H9 (cell line): ENCODE measurements around the gene BOLA3. TPM values are rescaled to one million over a fixed set of nuclear protein-coding genes. Genes with fewer than 3 reads are reported as not detected.

Experiments
- DNase-seq: peaks from one replicate; pipeline ENCODE4 v3.0.0-alpha.2; 2017
- H2AFZ ChIP-seq: one replicate; pipeline ENCODE4 v1.6.1; 2013; ENCODE audit warnings: mild to moderate bottlenecking, low read length, control low read depth, moderate library complexity
- H2AK5ac ChIP-seq: 2 replicates; pipeline ENCODE4 v1.6.1; 2013; ENCODE audit warnings: low read length, control low read depth, mixed read lengths; ENCODE audit not compliant: insufficient read length
- H2BK120ac ChIP-seq: one replicate; pipeline ENCODE4 v1.6.1; 2013; ENCODE audit warnings: low read depth, mild to moderate bottlenecking, low read length, control low read depth, inconsistent platforms; ENCODE audit not compliant: poor library complexity, severe bottlenecking
- H2BK12ac ChIP-seq: 2 replicates; pipeline ENCODE4 v1.6.1; 2013; ENCODE audit warnings: low read length, control low read depth, mixed read lengths, low read depth; ENCODE audit not compliant: insufficient read length
- H2BK15ac ChIP-seq: 2 replicates; pipeline ENCODE4 v1.6.1; 2013; ENCODE audit warnings: low read depth, low read length, control low read depth
- H2BK20ac ChIP-seq: one replicate; pipeline ENCODE4 v1.6.1; 2013; ENCODE audit warnings: low read depth, mild to moderate bottlenecking, low read length, control low read depth, inconsistent platforms; ENCODE audit not compliant: poor library complexity, severe bottlenecking
- H2BK5ac ChIP-seq: 2 replicates; pipeline ENCODE4 v1.6.1; 2013; ENCODE audit warnings: low read length, control low read depth, mixed read lengths; ENCODE audit not compliant: insufficient read length
- H3K14ac ChIP-seq: 2 replicates; pipeline ENCODE4 v1.6.1; 2013; ENCODE audit warnings: low read length, control low read depth; ENCODE audit not compliant: insufficient read depth
- H3K18ac ChIP-seq: 2 replicates; pipeline ENCODE4 v1.6.1; 2013; ENCODE audit warnings: low read depth, mild to moderate bottlenecking, mixed read lengths, low read length, control low read depth; ENCODE audit not compliant: insufficient read length
- H3K23ac ChIP-seq: 2 replicates; pipeline ENCODE4 v1.6.1; 2013; ENCODE audit warnings: low read length, control low read depth, mixed read lengths, low read depth; ENCODE audit not compliant: insufficient read length
- H3K23me2 ChIP-seq: 2 replicates; pipeline ENCODE4 v1.6.1; 2013; ENCODE audit warnings: low read depth, mild to moderate bottlenecking, mixed read lengths, low read length, control low read depth; ENCODE audit not compliant: insufficient read length, poor library complexity, severe bottlenecking
- H3K27ac ChIP-seq: 2 replicates; pipeline ENCODE4 v1.5.1; 2013; ENCODE audit warnings: low read length, control low read depth, mixed read lengths, low read depth; ENCODE audit not compliant: insufficient read length
- H3K27me3 ChIP-seq: 2 replicates; pipeline ENCODE4 v1.6.1; 2013; ENCODE audit warnings: low read length, control low read depth, inconsistent platforms; ENCODE audit not compliant: insufficient read depth
- H3K4ac ChIP-seq: 2 replicates; pipeline ENCODE4 v1.6.1; 2013; ENCODE audit warnings: low read depth, mild to moderate bottlenecking, control low read depth, inconsistent platforms, low read length, moderate library complexity
- H3K4me1 ChIP-seq: 2 replicates; pipeline ENCODE4 v1.6.1; 2013; ENCODE audit warnings: low read length, control low read depth, inconsistent platforms; ENCODE audit not compliant: insufficient read depth
- H3K4me2 ChIP-seq: 2 replicates; pipeline ENCODE4 v1.6.1; 2013; ENCODE audit warnings: low read length, control low read depth, mixed read lengths; ENCODE audit not compliant: insufficient read length, insufficient read depth
- H3K56ac ChIP-seq: 2 replicates; pipeline ENCODE4 v1.6.1; 2013; ENCODE audit warnings: low read depth, mild to moderate bottlenecking, mixed read lengths, low read length, control low read depth; ENCODE audit not compliant: insufficient read length
- H3K79me1 ChIP-seq: 2 replicates; pipeline ENCODE4 v1.6.1; 2013; ENCODE audit warnings: low read depth, mild to moderate bottlenecking, moderate library complexity, low read length, control low read depth, inconsistent platforms; ENCODE audit not compliant: insufficient read depth, poor library complexity, severe bottlenecking
- H3K79me2 ChIP-seq: 2 replicates; pipeline ENCODE4 v1.6.1; 2013; ENCODE audit warnings: low read length, control low read depth, inconsistent platforms; ENCODE audit not compliant: insufficient read depth
- H3K9ac ChIP-seq: 2 replicates; pipeline ENCODE4 v1.6.1; 2013; ENCODE audit warnings: low read length, control low read depth, mixed read lengths; ENCODE audit not compliant: insufficient read length; ENCODE audit errors: extremely low read depth
- H3K9me3 ChIP-seq: one replicate; pipeline ENCODE4 v1.6.1; 2013; ENCODE audit warnings: low read depth, low read length, inconsistent platforms; ENCODE audit not compliant: control insufficient read depth
- H3T11ph ChIP-seq: one replicate; pipeline ENCODE4 v1.6.1; 2013; ENCODE audit warnings: mild to moderate bottlenecking, low read length, control low read depth, inconsistent platforms
- H4K20me1 ChIP-seq: one replicate; pipeline ENCODE4 v1.6.1; 2013; ENCODE audit not compliant: control insufficient read depth, insufficient read length, insufficient read depth
- H4K5ac ChIP-seq: 2 replicates; pipeline ENCODE4 v1.6.1; 2013; ENCODE audit warnings: low read depth, mild to moderate bottlenecking, mixed read lengths, low read length, control low read depth; ENCODE audit not compliant: insufficient read length
- H4K8ac ChIP-seq: replicated peaks from 2 replicates; pipeline ENCODE4 v1.6.1; 2013; ENCODE audit warnings: low read length, control low read depth, mixed read lengths, low read depth; ENCODE audit not compliant: insufficient read length
- H4K91ac ChIP-seq: 2 replicates; pipeline ENCODE4 v1.6.1; 2013; ENCODE audit warnings: low read depth, mild to moderate bottlenecking, moderate library complexity, mixed read lengths, low read length, control low read depth; ENCODE audit not compliant: insufficient read length
- H3K27ac Mint-ChIP-seq, 3 experiments: 2 replicates in 2 of 3; 3 replicates in 1 of 3; pipeline ENCODE4 v1.8.0; 2020 to 2021; ENCODE audit warnings: mixed read lengths in 3 of 3, mild to moderate bottlenecking in 1 of 3, moderate library complexity in 1 of 3
- H3K27me3 Mint-ChIP-seq: 2 replicates; pipeline ENCODE4 v1.8.0; 2021; ENCODE audit warnings: low read depth, mild to moderate bottlenecking, moderate library complexity, mixed read lengths
- H3K36me3 Mint-ChIP-seq, 3 experiments: 2 replicates in 2 of 3; 3 replicates in 1 of 3; pipeline ENCODE4 v1.8.0; 2020 to 2021; ENCODE audit warnings: low read depth in 3 of 3, mixed read lengths in 3 of 3; ENCODE audit not compliant: insufficient read depth in 1 of 3
- H3K4me1 Mint-ChIP-seq, 2 experiments: 2 replicates each; pipeline ENCODE4 v1.8.0; 2020; ENCODE audit warnings: mixed read lengths in 2 of 2
- H3K4me3 Mint-ChIP-seq, 2 experiments: 2 replicates in 1 of 2; 3 replicates in 1 of 2; pipeline ENCODE4 v1.8.0; 2020 to 2021; ENCODE audit warnings: mild to moderate bottlenecking in 2 of 2, mixed read lengths in 2 of 2, moderate library complexity in 1 of 2
- H3K9me3 Mint-ChIP-seq, 2 experiments: 2 replicates in 1 of 2; 3 replicates in 1 of 2; pipeline ENCODE4 v1.8.0; 2020; ENCODE audit warnings: mild to moderate bottlenecking in 2 of 2, mixed read lengths in 2 of 2, moderate library complexity in 1 of 2
- WGBS: extraction: QIAGEN DNeasy Blood & Tissue Kit; methylation state at CpG from one replicate; pipeline ENCODE4 v1.1.7; 2013; ENCODE audit warnings: missing lambda C conversion rate, low lambda C conversion rate, mixed read lengths; ENCODE audit not compliant: insufficient read length; ENCODE audit errors: extremely low coverage; 5-methylcytosine and 5-hydroxymethylcytosine counted together
- total RNA-seq: library from RNA; stranded (reverse); gene quantifications from 2 replicates; pipeline ENCODE4 v1.2.1, GENCODE V29; 2021
- TF ChIP-seq, protein P1 (sequence below): fragments of 200-600 bp; sonication (generic); conservative IDR thresholded peaks from 3 replicates; pipeline ENCODE4 v1.8.0; 2021; ENCODE audit warnings: antibody characterized with exemption, mild to moderate bottlenecking

The BOLA3 gene
- total RNA-seq, 1 experiment from 2014 or later, result 45.0 TPM

DNA sequence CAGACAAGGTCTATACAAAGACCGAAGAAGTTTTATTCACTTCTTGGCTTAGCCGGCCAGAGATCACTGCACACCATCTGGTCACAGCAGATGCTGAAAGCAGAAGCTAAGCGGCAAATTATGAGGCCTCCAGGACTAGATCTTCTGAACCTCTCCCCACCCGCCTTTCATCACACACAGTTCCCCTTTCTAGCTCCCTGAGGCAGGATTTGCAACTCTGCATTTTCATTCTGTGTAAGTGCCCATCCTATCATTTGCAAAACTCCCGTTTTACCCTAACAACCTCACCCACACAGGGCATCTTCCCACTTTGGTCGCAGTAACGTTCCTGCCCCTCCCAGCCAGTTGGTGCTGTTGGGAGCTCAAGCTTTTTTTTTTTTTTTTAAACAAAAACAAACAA, 34.0 kb upstream of the BOLA3 start:
- Histone ChIP-seq H3K79me1 (peaks cover 3% of the 10 kb centered on the region), H3K4me2 (no peak overlapping the region), H2BK120ac (no peak overlapping the region), H3K23me2 (no peaks in the 10 kb centered on the region), H4K8ac (no peak overlapping the region), H3K79me2 (peaks cover 9% of the 10 kb centered on the region; the same call in 1 of the 2 replicates), H2BK15ac (no peak overlapping the region), H3K18ac (no peak overlapping the region), H2AK5ac (no peak overlapping the region), H3K4ac (no peak overlapping the region), H3K23ac (no peak overlapping the region), H3K4me1 (no peaks in the 10 kb centered on the region), H4K91ac (no peak overlapping the region), H3K14ac (no peak overlapping the region), H3K27me3 (no peaks in the 10 kb centered on the region), H4K5ac (no peak overlapping the region), H2BK5ac (no peak overlapping the region), H2AFZ (no peak overlapping the region), H3K27ac (no peak overlapping the region), H2BK20ac (no peak overlapping the region), H3T11ph (no peak overlapping the region), H3K9me3 (no peaks in the 10 kb centered on the region), H3K9ac (no peak overlapping the region), H2BK12ac (no peak overlapping the region), H4K20me1 (no peaks in the 10 kb centered on the region), H3K56ac (no peak overlapping the region)
- no peak overlapping the region for H3K4me3 Mint-ChIP-seq
- TF ChIP-seq, protein P1, sequence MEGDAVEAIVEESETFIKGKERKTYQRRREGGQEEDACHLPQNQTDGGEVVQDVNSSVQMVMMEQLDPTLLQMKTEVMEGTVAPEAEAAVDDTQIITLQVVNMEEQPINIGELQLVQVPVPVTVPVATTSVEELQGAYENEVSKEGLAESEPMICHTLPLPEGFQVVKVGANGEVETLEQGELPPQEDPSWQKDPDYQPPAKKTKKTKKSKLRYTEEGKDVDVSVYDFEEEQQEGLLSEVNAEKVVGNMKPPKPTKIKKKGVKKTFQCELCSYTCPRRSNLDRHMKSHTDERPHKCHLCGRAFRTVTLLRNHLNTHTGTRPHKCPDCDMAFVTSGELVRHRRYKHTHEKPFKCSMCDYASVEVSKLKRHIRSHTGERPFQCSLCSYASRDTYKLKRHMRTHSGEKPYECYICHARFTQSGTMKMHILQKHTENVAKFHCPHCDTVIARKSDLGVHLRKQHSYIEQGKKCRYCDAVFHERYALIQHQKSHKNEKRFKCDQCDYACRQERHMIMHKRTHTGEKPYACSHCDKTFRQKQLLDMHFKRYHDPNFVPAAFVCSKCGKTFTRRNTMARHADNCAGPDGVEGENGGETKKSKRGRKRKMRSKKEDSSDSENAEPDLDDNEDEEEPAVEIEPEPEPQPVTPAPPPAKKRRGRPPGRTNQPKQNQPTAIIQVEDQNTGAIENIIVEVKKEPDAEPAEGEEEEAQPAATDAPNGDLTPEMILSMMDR, result no peak
- peaks cover 12 to 14% of the 10 kb centered on the region in 2 experiments for H3K4me1 Mint-ChIP-seq
- H3K36me3 Mint-ChIP-seq, result peaks cover 3 to 6% (median 6%) of the 10 kb centered on the region in 3 experiments; a peak in 6 of 7 replicates
- H3K27me3 Mint-ChIP-seq, result no peaks in the 10 kb centered on the region
- H3K9me3 Mint-ChIP-seq, result peaks cover 0 to 3% of the 10 kb centered on the region in 2 experiments; a peak in 1 of 5 replicates
- no CpG with 5 or more reads among the region's 7 CpGs for WGBS
- H3K27ac Mint-ChIP-seq, result peak overlapping the region in 2 of 3 experiments; percentile 19 to 40; a peak in 1 of 7 replicates
- DNase-seq, result no peak
